IMR-90 (cell line): Measurements from ENCODE around the gene IER5. TPM values are rescaled to one million over a fixed set of nuclear protein-coding genes. Genes with fewer than 3 reads are reported as not detected.

Source experiments
- ATAC-seq: fragments of 200-7000 bp; cut with Tn5 transposase; 2 replicates; pipeline ENCODE4 v1.9.1; 2020; ENCODE audit warnings: low read depth, mild to moderate bottlenecking, moderate library complexity
- BruUV-seq: library from RNA; stranded (reverse); fragments of 400-500 nt; replicated peaks from 2 replicates; lab custom pipeline; 2021; lab: Mats Ljungman, UMichigan
- CTCF ChIA-PET: fragments of 300-600 bp; formaldehyde crosslinking; extraction: SDS; loops from one replicate; lab custom pipeline; 2021; ENCODE audit warnings: antibody characterized with exemption; lab: Yijun Ruan, JAX
- POLR2A ChIA-PET: fragments of 300-600 bp; sonication (Branson Sonifier 250); formaldehyde crosslinking; loops from one replicate; lab custom pipeline; 2022; ENCODE audit warnings: antibody characterized with exemption; ENCODE audit not compliant: unreplicated experiment; lab: Charles Lee
- DNase-seq: peaks from one replicate; pipeline ENCODE4 v3.0.0; 2013
- H2AFZ ChIP-seq: replicated peaks from 2 replicates; pipeline ENCODE3; 2013; ENCODE audit warnings: low read length, mild to moderate bottlenecking; ENCODE audit not compliant: poor library complexity
- H2AK5ac ChIP-seq: 2 replicates; pipeline ENCODE4 v1.6.1; 2013; ENCODE audit warnings: low read depth, low read length, inconsistent platforms
- H2AK9ac ChIP-seq: replicated peaks from 2 replicates; pipeline ENCODE3; 2013; ENCODE audit warnings: mild to moderate bottlenecking, low read depth, low read length, moderate library complexity; ENCODE audit not compliant: poor library complexity
- H2BK120ac ChIP-seq: 2 replicates; pipeline ENCODE4 v1.6.1; 2013; ENCODE audit warnings: low read depth, low read length, inconsistent platforms
- H2BK15ac ChIP-seq: 3 replicates; pipeline ENCODE4 v1.6.1; 2013; ENCODE audit warnings: low read depth, low read length, inconsistent platforms
- H2BK20ac ChIP-seq: 2 replicates; pipeline ENCODE4 v1.6.1; 2013; ENCODE audit warnings: low read depth, mild to moderate bottlenecking, inconsistent platforms, low read length, moderate library complexity
- H2BK5ac ChIP-seq: 2 replicates; pipeline ENCODE4 v1.6.1; 2013; ENCODE audit warnings: mild to moderate bottlenecking, low read depth, low read length, inconsistent platforms; ENCODE audit not compliant: poor library complexity, severe bottlenecking
- H3K14ac ChIP-seq: replicated peaks from 2 replicates; pipeline ENCODE4 v1.6.1; 2013; ENCODE audit warnings: low read depth, low read length, inconsistent platforms
- H3K18ac ChIP-seq: 2 replicates; pipeline ENCODE4 v1.6.1; 2013; ENCODE audit warnings: low read depth, low read length, control low read depth
- H3K23ac ChIP-seq: 2 replicates; pipeline ENCODE4 v1.6.1; 2013; ENCODE audit warnings: low read depth, low read length, inconsistent platforms
- H3K27ac ChIP-seq: 2 replicates; pipeline ENCODE4 v1.5.1; 2013; ENCODE audit warnings: mild to moderate bottlenecking, control low read depth, low read length; ENCODE audit not compliant: insufficient read depth
- H3K27me3 ChIP-seq: 2 replicates; pipeline ENCODE4 v1.6.1; 2013; ENCODE audit warnings: low read length; ENCODE audit not compliant: control insufficient read depth, insufficient read depth
- H3K36me3 ChIP-seq: 2 replicates; pipeline ENCODE4 v1.6.1; 2013; ENCODE audit warnings: low read length, mixed read lengths; ENCODE audit not compliant: control insufficient read depth, insufficient read depth
- H3K4ac ChIP-seq: 2 replicates; pipeline ENCODE4 v1.6.1; 2013; ENCODE audit warnings: low read depth, low read length, inconsistent platforms
- H3K4me1 ChIP-seq: 2 replicates; pipeline ENCODE4 v1.6.1; 2013; ENCODE audit warnings: low read length, mixed read lengths; ENCODE audit not compliant: control insufficient read depth, insufficient read depth
- H3K4me2 ChIP-seq: 2 replicates; pipeline ENCODE4 v1.6.1; 2013; ENCODE audit warnings: low read depth, mild to moderate bottlenecking, control low read depth, low read length, moderate library complexity
- H3K4me3 ChIP-seq: 2 replicates; pipeline ENCODE4 v1.5.1; 2013; ENCODE audit warnings: low read depth, mild to moderate bottlenecking, control low read depth, low read length, moderate library complexity; ENCODE audit not compliant: insufficient read depth
- H3K56ac ChIP-seq: 2 replicates; pipeline ENCODE4 v1.6.1; 2013; ENCODE audit warnings: low read length, inconsistent platforms; ENCODE audit not compliant: insufficient read depth; ENCODE audit errors: extremely low read depth
- H3K79me1 ChIP-seq, 2 experiments: 2 replicates each; pipeline ENCODE4 v1.6.1; 2013; ENCODE audit warnings: low read length in 2 of 2, inconsistent platforms in 1 of 2, low read depth in 1 of 2
- H3K9ac ChIP-seq: 2 replicates; pipeline ENCODE4 v1.6.1; 2013; ENCODE audit warnings: low read depth, low read length, control low read depth
- H3K9me1 ChIP-seq: 2 replicates; pipeline ENCODE4 v1.6.1; 2013; ENCODE audit warnings: low read length, inconsistent platforms; ENCODE audit not compliant: insufficient read depth
- H3K9me3 ChIP-seq: 2 replicates; pipeline ENCODE4 v1.6.1; 2013; ENCODE audit warnings: low read length; ENCODE audit not compliant: control insufficient read depth, insufficient read depth
- H4K20me1 ChIP-seq: 2 replicates; pipeline ENCODE4 v1.6.1; 2013; ENCODE audit warnings: low read length, inconsistent platforms; ENCODE audit not compliant: insufficient read depth
- H4K5ac ChIP-seq: 2 replicates; pipeline ENCODE4 v1.6.1; 2013; ENCODE audit warnings: mild to moderate bottlenecking, low read depth, low read length, control low read depth
- H4K8ac ChIP-seq, 2 experiments: 2 replicates each; pipeline ENCODE4 v1.6.1; 2013; ENCODE audit warnings: low read depth in 2 of 2, low read length in 2 of 2, control low read depth in 1 of 2, inconsistent platforms in 1 of 2
- H4K91ac ChIP-seq: 2 replicates; pipeline ENCODE4 v1.6.1; 2013; ENCODE audit warnings: low read depth, low read length, inconsistent platforms; ENCODE audit not compliant: insufficient read depth
- BHLHE40 ChIP-seq: fragments of 150-350 bp; IDR thresholded peaks from 2 replicates; pipeline ENCODE4 v1.6.1; 2016; ENCODE audit warnings: mild to moderate bottlenecking, low read depth, low read length
- CEBPB ChIP-seq: IDR thresholded peaks from 2 replicates; pipeline ENCODE4 v1.6.1; 2012; ENCODE audit warnings: low read depth, low read length, improper control_type of control experiment
- CHD1 ChIP-seq: IDR thresholded peaks from 2 replicates; pipeline ENCODE4 v1.6.1; 2012; ENCODE audit warnings: low read depth, low read length, improper control_type of control experiment
- CTCF ChIP-seq: conservative IDR thresholded peaks from 2 replicates; pipeline ENCODE4 v1.5.1; 2012; ENCODE audit warnings: mild to moderate bottlenecking, low read depth, low read length, improper control_type of control experiment
- ELK1 ChIP-seq: fragments of 150-350 bp; IDR thresholded peaks from 2 replicates; pipeline ENCODE4 v1.6.1; 2016; ENCODE audit warnings: low read depth, mild to moderate bottlenecking, low read length, moderate library complexity, borderline replicate concordance
- FOS ChIP-seq: fragments of 150-350 bp; IDR thresholded peaks from 2 replicates; pipeline ENCODE4 v1.6.1; 2016; ENCODE audit warnings: low read depth, low read length
- MXI1 ChIP-seq: IDR thresholded peaks from 2 replicates; pipeline ENCODE4 v1.6.1; 2012; ENCODE audit warnings: low read depth, mild to moderate bottlenecking, low read length, moderate library complexity, borderline replicate concordance
- NFE2L2 ChIP-seq: fragments of 150-350 bp; IDR thresholded peaks from 2 replicates; pipeline ENCODE4 v1.6.1; 2016; ENCODE audit warnings: low read depth, mild to moderate bottlenecking, low read length
- RCOR1 ChIP-seq: IDR thresholded peaks from 2 replicates; pipeline ENCODE4 v1.6.1; 2012; ENCODE audit warnings: mild to moderate bottlenecking, low read length, improper control_type of control experiment; ENCODE audit not compliant: insufficient replicate concordance
- RFX5 ChIP-seq: IDR thresholded peaks from 2 replicates; pipeline ENCODE4 v1.8.0; 2012; ENCODE audit warnings: low read depth, mild to moderate bottlenecking, low read length, moderate library complexity
- SMC3 ChIP-seq: fragments of 150-350 bp; IDR thresholded peaks from 2 replicates; pipeline ENCODE4 v1.6.1; 2016; ENCODE audit warnings: low read depth, mild to moderate bottlenecking, antibody characterized with exemption, low read length, moderate library complexity
- USF2 ChIP-seq: fragments of 150-350 bp; IDR thresholded peaks from 2 replicates; pipeline ENCODE4 v1.6.1; 2017; ENCODE audit warnings: mild to moderate bottlenecking, antibody characterized with exemption, low read length, low read depth
- WGBS, 2 experiments: methylation state at CpG; one replicate each; pipeline versions ENCODE4 v1.1.5 to v1.1.7; 2013; ENCODE audit warnings: missing lambda C conversion rate in 2 of 2; ENCODE audit not compliant: insufficient read length in 1 of 2; ENCODE audit errors: extremely low coverage in 2 of 2; 5-methylcytosine and 5-hydroxymethylcytosine counted together
- dilution Hi-C: fragments of 300-500 bp; cut with HindIII; formaldehyde crosslinking; loops from one replicate; pipeline ENCODE4 v1.14.3; 2018; ENCODE audit warnings: low sequenced_read_pairs; ENCODE audit not compliant: unreplicated experiment
- in situ Hi-C: fragments of 300-500 bp; cut with MboI; formaldehyde crosslinking; loops from 3 replicates; pipeline ENCODE4 v1.14.3; 2019; ENCODE audit warnings: low sequenced_read_pairs, inconsistent platforms, mixed read lengths
- intact Hi-C: fragments of 100-400 bp; cut with micrococcal nuclease; formaldehyde crosslinking; loops from 2 replicates; pipeline ENCODE4 v1.10.0; 2022
- polyA plus RNA-seq, 3 experiments: library from polyadenylated mRNA; depleted of rRNA; stranded (reverse); fragments of >200 nt; gene quantifications; 2 replicates each; pipeline ENCODE4 v1.2.3, GENCODE V29; 2012; ENCODE audit warnings: low replicate concordance in 1 of 3
- total RNA-seq: library from RNA; depleted of rRNA; stranded (reverse); fragments of >200 nt; gene quantifications from 2 replicates; pipeline ENCODE4 v1.2.3, GENCODE V29; 2012

The IER5 gene
- total and polyA plus RNA-seq, 2 of the 4 experiments (the other 2 are of a cell fraction), result 15.8 to 27.1 TPM

- peak overlapping the region; percentile 95 for H2BK120ac ChIP-seq
- intact Hi-C loops (loop anchor here (1.0 kb wide), 1 partner anchor 24 kb away; the partner anchor contains the start of gene IER5), in situ Hi-C loops (no loop called here), dilution Hi-C loops (no loop called here)
- H3K14ac ChIP-seq, result peak overlapping the region; percentile 86
- peak overlapping the region; percentile 74; the same call in 2 of the 3 replicates for H2BK15ac ChIP-seq
- H4K91ac ChIP-seq, result peak overlapping the region; percentile 95
- ATAC-seq (peak; percentile 83), DNase-seq (peak; percentile 100)
- peaks cover 25% of the 10 kb centered on the region for H3K4me1 ChIP-seq
- no peak overlapping the region for H3K9ac ChIP-seq
- H4K20me1 ChIP-seq, result no peaks in the 10 kb centered on the region; the same call in 1 of the 2 replicates
- peak overlapping the region; percentile 86 for H2AK9ac ChIP-seq
- H3K9me3 ChIP-seq, result no peaks in the 10 kb centered on the region
- peak overlapping the region; percentile 31 for H3K18ac ChIP-seq
- H4K8ac ChIP-seq, result peak overlapping the region; percentile 2 to 94; a peak in 3 of 4 replicates
- no peak overlapping the region for H3K4me3 ChIP-seq
- peak overlapping the region; percentile 93 for H3K4ac ChIP-seq
- no CpG with 5 or more reads among the region's 10 CpGs for WGBS, 2 experiments
- peak overlapping the region; percentile 91 for H2BK5ac ChIP-seq
- ChIA-PET POLR2A (no interaction called here), CTCF (interaction anchor here (2.6 kb wide), 1 partner anchor 30 kb away, joined by 13 read pairs; no protein-coding TSS in a partner anchor)
- no peak overlapping the region for H3K4me2 ChIP-seq
- H3K36me3 ChIP-seq, result no peaks in the 10 kb centered on the region
- peak overlapping the region; percentile 51; the same call in 1 of the 2 replicates for H3K56ac ChIP-seq
- H2BK20ac ChIP-seq, result peak overlapping the region; percentile 91
- H3K27ac ChIP-seq, result peak overlapping the region; percentile 75; the same call in 1 of the 2 replicates
- H3K9me1 ChIP-seq, result peaks cover 30% of the 10 kb centered on the region
- H2AK5ac ChIP-seq, result peak overlapping the region; percentile 93
- H4K5ac ChIP-seq, result peak overlapping the region; percentile 28
- H2AFZ ChIP-seq, result peak overlapping the region; percentile 88
- no TSS peak for BruUV-seq
- H3K27me3 ChIP-seq, result no peaks in the 10 kb centered on the region
- H3K79me1 ChIP-seq, result peaks cover 0 to 27% of the 10 kb centered on the region in 2 experiments; a peak in 2 of 4 replicates
- H3K23ac ChIP-seq, result peak overlapping the region; percentile 35; the same call in 1 of the 2 replicates
- no peak for TF ChIP-seq RFX5
- peak; percentile 83 for TF ChIP-seq BHLHE40
- no peak for TF ChIP-seq CTCF
- TF ChIP-seq CHD1, result no peak
- peak; percentile 16; the same call in 1 of the 2 replicates for TF ChIP-seq SMC3
- peak; percentile 100 for TF ChIP-seq CEBPB
- TF ChIP-seq RCOR1, result peak; percentile 100
- TF ChIP-seq USF2, result no peak
- TF ChIP-seq ELK1, result no peak
- TF ChIP-seq MXI1, result peak; percentile 75; the same call in 1 of the 2 replicates
- TF ChIP-seq NFE2L2, result peak; percentile 85
- peak; percentile 99 for TF ChIP-seq FOS
Measured at GRCh38 chr1:181112071-181112929, 23.8 kb downstream of the IER5 start.
